Measurements from ENCODE around the gene ALX4. TPM values are rescaled to one million over a fixed set of nuclear protein-coding genes. Genes with fewer than 3 reads are reported as not detected.

The ALX4 gene
- total and polyA plus RNA-seq, 5 donors from 2014 or later, result not detected

DNA sequence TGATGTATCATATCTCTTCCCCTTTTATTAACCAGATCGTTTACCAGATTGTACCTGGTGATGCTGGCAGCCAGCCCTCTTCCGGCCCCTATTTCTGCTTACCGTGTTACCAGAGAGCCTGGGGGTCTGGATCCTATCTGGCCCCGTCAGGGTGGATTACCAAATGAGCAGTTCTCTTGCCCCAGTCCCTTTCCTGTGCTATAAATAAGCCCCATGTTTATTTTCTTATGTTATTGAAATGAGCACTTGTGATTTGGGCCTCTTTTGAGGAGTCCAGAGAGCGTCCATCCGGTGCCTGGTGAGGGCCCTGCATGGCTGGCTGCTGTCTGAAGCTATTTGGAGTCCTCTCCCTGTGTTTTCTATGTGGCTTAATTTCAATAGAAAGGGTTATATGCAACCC lies 59.5 kb downstream of the ALX4 start:
- Histone ChIP-seq H3K4me3 (ENCODE audit: low read depth, low read length) (no peak overlapping the region), H3K27ac (ENCODE audit: insufficient read depth, low read length, poor library complexity, severe bottlenecking) (no peak overlapping the region), H3K4me1 (ENCODE audit: control insufficient read depth, insufficient read depth, low read length, poor library complexity, severe bottlenecking) (no peaks in the 10 kb centered on the region), H3K27me3 (ENCODE audit: control insufficient read depth, insufficient read depth, low read length) (no peaks in the 10 kb centered on the region), H3K36me3 (ENCODE audit: control insufficient read depth, insufficient read depth, low read length) (no peaks in the 10 kb centered on the region), H3K9me3 (ENCODE audit: control insufficient read depth in 2 of 2, low read length in 2 of 2) (peaks cover 16 to 17% of the 10 kb centered on the region in 2 experiments)
- H3K4me1 Mint-ChIP-seq, result peaks cover 0 to 1% (median under 1%) of the 10 kb centered on the region in 4 donors
- no peak overlapping the region for H3K27ac Mint-ChIP-seq
- no peak for ATAC-seq (ENCODE audit: low read depth in 2 of 2)
- peaks cover 6 to 20% (median 10%) of the 10 kb centered on the region in 7 donors for H3K9me3 Mint-ChIP-seq
- peaks cover 52% of the 10 kb centered on the region for H3K36me3 Mint-ChIP-seq
- H3K4me3 Mint-ChIP-seq, result no peak overlapping the region
- DNase-seq, result no peak
- no peaks in the 10 kb centered on the region for H3K27me3 Mint-ChIP-seq

DNA sequence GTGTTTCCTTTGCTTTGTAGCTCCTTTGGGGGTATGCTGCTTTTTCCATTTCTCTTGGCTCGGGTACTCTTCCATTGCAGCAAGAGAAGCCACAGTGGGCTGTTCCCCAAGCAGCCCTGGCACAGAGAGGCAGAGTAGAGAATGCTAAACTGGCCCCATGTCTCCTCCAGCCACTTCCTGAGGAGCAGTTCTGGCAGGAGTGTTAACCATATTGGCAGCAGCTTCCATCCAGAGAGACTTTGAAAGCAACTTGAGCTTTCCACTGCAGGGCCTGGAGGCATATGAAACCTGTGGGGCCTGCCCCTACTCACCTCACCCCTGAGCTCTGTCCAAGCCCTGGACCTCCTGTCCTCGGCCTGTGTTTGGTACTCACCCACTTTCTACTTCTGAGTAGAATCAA lies 61.8 kb downstream of the ALX4 start:
- ATAC-seq (ENCODE audit: low read depth in 2 of 2), result no peak
- Histone ChIP-seq H3K9me3 (ENCODE audit: control insufficient read depth in 2 of 2, low read length in 2 of 2) (peaks cover 13 to 15% of the 10 kb centered on the region in 2 experiments), H3K27ac (ENCODE audit: insufficient read depth, low read length, poor library complexity, severe bottlenecking) (no peak overlapping the region), H3K4me1 (ENCODE audit: control insufficient read depth, insufficient read depth, low read length, poor library complexity, severe bottlenecking) (no peaks in the 10 kb centered on the region), H3K4me3 (ENCODE audit: low read depth, low read length) (no peak overlapping the region), H3K27me3 (ENCODE audit: control insufficient read depth, insufficient read depth, low read length) (no peaks in the 10 kb centered on the region), H3K36me3 (ENCODE audit: control insufficient read depth, insufficient read depth, low read length) (peaks cover 15% of the 10 kb centered on the region)
- no peak overlapping the region for H3K4me3 Mint-ChIP-seq
- DNase-seq, result no peak
- no peak overlapping the region for H3K27ac Mint-ChIP-seq
- peaks cover 6 to 19% (median 10%) of the 10 kb centered on the region in 7 donors for H3K9me3 Mint-ChIP-seq
- H3K36me3 Mint-ChIP-seq, result peaks cover 71% of the 10 kb centered on the region
- H3K4me1 Mint-ChIP-seq, result no peaks in the 10 kb centered on the region
- H3K27me3 Mint-ChIP-seq, result no peaks in the 10 kb centered on the region

DNA sequence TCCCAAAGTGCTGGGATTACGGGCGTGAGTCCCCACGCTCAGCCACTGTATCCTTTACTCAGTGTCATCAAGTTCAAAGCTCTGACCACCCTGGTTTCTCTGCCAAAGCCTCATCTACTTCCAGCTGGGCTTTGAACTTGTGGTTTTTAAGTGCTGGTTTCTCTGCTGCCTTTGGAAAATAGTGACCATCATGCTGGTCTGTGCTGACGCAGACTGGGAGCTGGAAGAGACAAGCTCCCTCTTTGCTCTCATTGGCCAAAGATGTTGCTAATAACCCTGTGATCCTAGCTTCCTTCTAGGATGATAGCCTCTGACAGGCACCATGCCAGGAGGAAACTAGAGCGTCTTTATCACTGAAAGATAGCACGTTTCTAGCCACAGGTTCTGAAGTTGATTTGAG lies 62.4 kb downstream of the ALX4 start:
- DNase-seq (no peak), ATAC-seq (ENCODE audit: low read depth in 2 of 2) (no peak)
- no peaks in the 10 kb centered on the region for H3K27me3 ChIP-seq (ENCODE audit: control insufficient read depth, insufficient read depth, low read length)
- H3K9me3 Mint-ChIP-seq, result peaks cover 2 to 13% (median 7%) of the 10 kb centered on the region in 7 donors
- no peak overlapping the region for H3K4me3 ChIP-seq (ENCODE audit: low read depth, low read length)
- H3K27ac Mint-ChIP-seq, result peak overlapping the region in 1 of 3 donors; percentile 5
- H3K9me3 ChIP-seq (ENCODE audit: control insufficient read depth in 2 of 2, low read length in 2 of 2), result peaks cover 7 to 9% of the 10 kb centered on the region in 2 experiments
- peaks cover 69% of the 10 kb centered on the region for H3K36me3 Mint-ChIP-seq
- no peak overlapping the region for H3K27ac ChIP-seq (ENCODE audit: insufficient read depth, low read length, poor library complexity, severe bottlenecking)
- H3K27me3 Mint-ChIP-seq, result no peaks in the 10 kb centered on the region
- H3K4me1 ChIP-seq (ENCODE audit: control insufficient read depth, insufficient read depth, low read length, poor library complexity, severe bottlenecking), result no peaks in the 10 kb centered on the region
- H3K36me3 ChIP-seq (ENCODE audit: control insufficient read depth, insufficient read depth, low read length), result peaks cover 17% of the 10 kb centered on the region
- no peak overlapping the region for H3K4me3 Mint-ChIP-seq
- no peaks in the 10 kb centered on the region for H3K4me1 Mint-ChIP-seq

DNA sequence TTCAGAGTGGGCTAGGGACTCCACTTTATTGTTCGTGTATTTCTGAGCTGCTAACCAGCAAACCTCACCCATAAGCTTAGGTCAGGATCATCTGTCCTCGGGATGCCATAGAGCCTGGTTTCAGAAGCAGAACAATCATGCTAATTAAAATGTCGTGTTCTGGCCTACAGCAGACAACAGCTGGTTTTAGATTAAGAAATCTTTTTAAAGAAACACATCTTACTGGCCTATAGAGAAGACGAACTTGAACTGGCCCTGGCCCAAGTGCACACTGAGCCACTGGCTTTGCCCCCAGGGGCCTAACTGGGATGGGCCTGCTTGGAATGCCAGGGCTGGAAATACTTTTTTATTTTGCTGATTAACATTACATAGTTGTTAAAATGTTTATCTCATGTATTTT lies 63.2 kb downstream of the ALX4 start:
- peaks cover 0 to 5% (median 3%) of the 10 kb centered on the region in 7 donors for H3K9me3 Mint-ChIP-seq
- DNase-seq, result no peak
- H3K27me3 Mint-ChIP-seq, result no peaks in the 10 kb centered on the region
- H3K4me3 Mint-ChIP-seq, result no peak overlapping the region
- peaks cover 63% of the 10 kb centered on the region for H3K36me3 Mint-ChIP-seq
- Histone ChIP-seq H3K9me3 (ENCODE audit: control insufficient read depth in 2 of 2, low read length in 2 of 2) (peaks cover 0 to 1% of the 10 kb centered on the region in 2 experiments), H3K27me3 (ENCODE audit: control insufficient read depth, insufficient read depth, low read length) (no peaks in the 10 kb centered on the region), H3K36me3 (ENCODE audit: control insufficient read depth, insufficient read depth, low read length) (peaks cover 17% of the 10 kb centered on the region), H3K4me3 (ENCODE audit: low read depth, low read length) (no peak overlapping the region), H3K4me1 (ENCODE audit: control insufficient read depth, insufficient read depth, low read length, poor library complexity, severe bottlenecking) (no peaks in the 10 kb centered on the region), H3K27ac (ENCODE audit: insufficient read depth, low read length, poor library complexity, severe bottlenecking) (no peak overlapping the region)
- no peak for ATAC-seq (ENCODE audit: low read depth in 2 of 2)
- H3K4me1 Mint-ChIP-seq, result no peaks in the 10 kb centered on the region
- no peak overlapping the region for H3K27ac Mint-ChIP-seq

DNA sequence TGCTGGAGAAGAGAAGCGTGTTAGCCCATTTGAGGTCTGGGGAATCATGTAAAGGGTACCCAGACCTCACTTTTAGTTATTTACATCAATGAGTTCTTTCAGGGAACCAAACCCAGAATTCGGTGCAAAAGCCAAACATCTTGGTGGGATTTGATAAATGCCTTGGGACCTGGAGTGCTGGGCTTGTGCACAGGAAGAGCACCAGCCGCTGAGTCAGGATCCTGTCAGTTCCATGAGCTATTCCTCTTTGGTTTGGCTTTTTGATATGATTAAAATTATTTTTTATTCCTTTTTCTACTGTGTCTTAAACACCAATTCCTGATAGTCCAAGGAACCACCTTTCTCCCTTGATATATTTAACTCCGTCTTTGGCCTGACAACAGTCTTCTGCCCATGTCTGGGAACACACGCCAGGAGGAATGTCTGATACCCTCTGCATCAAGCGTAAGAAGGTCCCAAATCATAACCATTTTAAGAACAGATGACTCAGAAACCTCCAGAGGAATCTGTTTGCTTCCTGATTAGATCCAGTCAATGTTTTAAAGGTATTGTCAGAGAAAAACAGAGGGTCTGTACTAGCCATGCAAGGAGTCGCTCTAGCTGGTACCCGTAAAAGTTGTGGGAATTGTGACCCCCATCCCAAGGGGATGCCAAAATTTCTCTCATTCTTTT lies 65.2 kb downstream of the ALX4 start:
- no peak for ATAC-seq (ENCODE audit: low read depth in 2 of 2)
- Mint-ChIP-seq H3K27me3 (no peaks in the 10 kb centered on the region), H3K9me3 (peaks cover 0 to 2% (median 0%) of the 10 kb centered on the region in 7 donors), H3K4me3 (no peak overlapping the region), H3K27ac (no peak overlapping the region), H3K36me3 (peaks cover 53% of the 10 kb centered on the region), H3K4me1 (no peaks in the 10 kb centered on the region)
- DNase-seq, result no peak
- Histone ChIP-seq H3K4me1 (ENCODE audit: control insufficient read depth, insufficient read depth, low read length, poor library complexity, severe bottlenecking) (no peaks in the 10 kb centered on the region), H3K27me3 (ENCODE audit: control insufficient read depth, insufficient read depth, low read length) (no peaks in the 10 kb centered on the region), H3K36me3 (ENCODE audit: control insufficient read depth, insufficient read depth, low read length) (peaks cover 21% of the 10 kb centered on the region), H3K27ac (ENCODE audit: insufficient read depth, low read length, poor library complexity, severe bottlenecking) (no peak overlapping the region), H3K4me3 (ENCODE audit: low read depth, low read length) (no peak overlapping the region), H3K9me3 (ENCODE audit: control insufficient read depth in 2 of 2, low read length in 2 of 2) (no peaks in the 10 kb centered on the region)

DNA sequence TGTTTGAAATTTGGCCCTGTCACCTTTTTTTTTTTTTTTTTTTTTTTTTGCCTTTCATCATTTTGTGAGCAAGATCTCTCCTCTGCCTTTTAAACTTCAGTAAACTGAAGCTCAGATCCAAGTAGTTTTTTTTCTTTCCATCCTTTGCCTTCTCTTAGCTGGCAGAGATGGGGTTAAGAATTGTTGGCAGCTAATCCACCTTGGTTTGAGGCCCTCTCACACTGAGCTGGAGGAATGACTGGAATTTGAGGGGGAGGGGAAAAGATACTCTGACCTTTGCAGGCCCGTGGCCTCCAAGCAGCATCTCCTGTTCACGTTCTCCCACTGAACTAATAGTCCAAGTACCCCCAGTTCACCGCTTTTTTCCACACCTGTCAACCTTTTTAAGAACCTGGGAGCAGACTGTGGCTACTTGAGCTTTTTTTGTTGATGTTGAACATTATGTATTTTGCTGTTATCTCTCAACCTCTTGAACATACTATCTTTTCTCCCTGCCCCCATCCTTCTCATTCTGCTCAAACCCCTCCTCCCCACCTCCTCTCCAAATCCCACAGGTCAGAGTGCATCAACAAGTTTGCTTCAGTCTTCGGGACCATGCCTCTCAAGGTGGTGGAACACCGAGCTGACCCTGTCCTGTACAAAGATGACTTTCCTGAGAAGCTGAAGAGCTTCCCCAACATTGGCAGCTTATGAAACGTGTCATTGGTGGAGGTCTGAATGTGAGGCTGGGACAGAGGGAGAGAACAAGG lies 66.2 kb downstream of the ALX4 start:
- H3K9me3 ChIP-seq (ENCODE audit: control insufficient read depth in 2 of 2, low read length in 2 of 2), result no peaks in the 10 kb centered on the region
- no peaks in the 10 kb centered on the region for H3K27me3 ChIP-seq (ENCODE audit: control insufficient read depth, insufficient read depth, low read length)
- no peak overlapping the region for H3K4me3 ChIP-seq (ENCODE audit: low read depth, low read length)
- H3K4me1 Mint-ChIP-seq, result no peaks in the 10 kb centered on the region
- no peaks in the 10 kb centered on the region for H3K9me3 Mint-ChIP-seq
- H3K4me1 ChIP-seq (ENCODE audit: control insufficient read depth, insufficient read depth, low read length, poor library complexity, severe bottlenecking), result no peaks in the 10 kb centered on the region
- no peaks in the 10 kb centered on the region for H3K27me3 Mint-ChIP-seq
- H3K27ac Mint-ChIP-seq, result peak overlapping the region in 2 of 3 donors; percentile 46 to 70
- H3K27ac ChIP-seq (ENCODE audit: insufficient read depth, low read length, poor library complexity, severe bottlenecking), result no peak overlapping the region
- ATAC-seq (ENCODE audit: low read depth in 2 of 2) (no peak), DNase-seq (no peak)
- no peak overlapping the region for H3K4me3 Mint-ChIP-seq
- H3K36me3 Mint-ChIP-seq, result peaks cover 49% of the 10 kb centered on the region
- H3K36me3 ChIP-seq (ENCODE audit: control insufficient read depth, insufficient read depth, low read length), result peaks cover 21% of the 10 kb centered on the region

DNA sequence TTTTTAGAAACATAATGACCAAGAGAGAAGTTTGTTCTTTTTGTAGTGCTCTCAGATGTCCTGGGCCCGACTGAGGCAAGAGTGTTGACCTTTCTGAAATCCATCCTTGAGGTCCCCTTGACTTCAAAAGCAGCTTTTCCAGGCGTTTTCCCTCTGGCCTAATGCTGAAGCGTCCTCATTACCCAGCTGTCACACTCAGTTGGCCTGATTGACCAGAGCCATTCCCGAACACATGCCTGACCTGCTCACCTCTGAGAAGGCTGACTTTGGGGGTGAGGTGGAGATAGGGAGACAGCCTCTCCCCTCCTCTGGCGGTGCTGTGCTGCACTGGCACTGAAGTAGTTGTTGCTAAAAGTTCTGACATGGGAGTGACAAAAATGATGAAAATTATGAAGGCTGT lies 66.9 kb downstream of the ALX4 start:
- no peak overlapping the region for H3K27ac Mint-ChIP-seq
- H3K9me3 Mint-ChIP-seq, result no peaks in the 10 kb centered on the region
- DNase-seq, result no peak
- no peaks in the 10 kb centered on the region for H3K27me3 Mint-ChIP-seq
- ATAC-seq (ENCODE audit: low read depth in 2 of 2), result no peak
- H3K4me3 Mint-ChIP-seq, result no peak overlapping the region
- H3K4me1 Mint-ChIP-seq, result no peaks in the 10 kb centered on the region
- peaks cover 49% of the 10 kb centered on the region for H3K36me3 Mint-ChIP-seq
- Histone ChIP-seq H3K36me3 (ENCODE audit: control insufficient read depth, insufficient read depth, low read length) (peaks cover 21% of the 10 kb centered on the region), H3K9me3 (ENCODE audit: control insufficient read depth in 2 of 2, low read length in 2 of 2) (no peaks in the 10 kb centered on the region), H3K4me1 (ENCODE audit: control insufficient read depth, insufficient read depth, low read length, poor library complexity, severe bottlenecking) (no peaks in the 10 kb centered on the region), H3K4me3 (ENCODE audit: low read depth, low read length) (no peak overlapping the region), H3K27ac (ENCODE audit: insufficient read depth, low read length, poor library complexity, severe bottlenecking) (no peak overlapping the region), H3K27me3 (ENCODE audit: control insufficient read depth, insufficient read depth, low read length) (no peaks in the 10 kb centered on the region)

DNA sequence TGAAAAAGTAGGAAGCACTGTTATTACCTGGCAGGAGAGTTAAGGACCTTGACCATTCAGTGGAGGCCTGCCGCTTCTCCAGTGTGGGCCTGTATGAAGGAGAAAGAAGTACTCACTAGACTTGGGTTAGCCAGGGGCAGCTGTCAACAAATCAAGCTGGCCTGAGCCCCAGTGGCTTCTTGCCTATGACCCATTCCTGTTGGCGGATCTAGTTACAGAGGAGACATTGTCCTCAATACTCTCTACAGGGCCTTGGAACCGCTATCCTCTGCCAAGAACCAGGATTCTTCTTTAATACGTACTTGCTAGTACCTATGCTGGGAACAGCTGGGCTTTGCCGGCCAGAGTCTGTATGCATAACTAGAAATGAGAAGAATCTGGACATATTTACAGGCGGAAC lies 68.1 kb downstream of the ALX4 start:
- no peaks in the 10 kb centered on the region for H3K4me1 ChIP-seq (ENCODE audit: control insufficient read depth, insufficient read depth, low read length, poor library complexity, severe bottlenecking)
- H3K27me3 Mint-ChIP-seq, result no peaks in the 10 kb centered on the region
- DNase-seq, result no peak
- H3K4me1 Mint-ChIP-seq, result no peaks in the 10 kb centered on the region
- H3K36me3 ChIP-seq (ENCODE audit: control insufficient read depth, insufficient read depth, low read length), result peaks cover 23% of the 10 kb centered on the region
- no peak overlapping the region for H3K4me3 ChIP-seq (ENCODE audit: low read depth, low read length)
- no peaks in the 10 kb centered on the region for H3K9me3 Mint-ChIP-seq
- no peak overlapping the region for H3K4me3 Mint-ChIP-seq
- no peak overlapping the region for H3K27ac Mint-ChIP-seq
- no peak for ATAC-seq (ENCODE audit: low read depth in 2 of 2)
- no peaks in the 10 kb centered on the region for H3K9me3 ChIP-seq (ENCODE audit: control insufficient read depth in 2 of 2, low read length in 2 of 2)
- H3K36me3 Mint-ChIP-seq, result peaks cover 53% of the 10 kb centered on the region
- H3K27ac ChIP-seq (ENCODE audit: insufficient read depth, low read length, poor library complexity, severe bottlenecking), result no peak overlapping the region
- no peaks in the 10 kb centered on the region for H3K27me3 ChIP-seq (ENCODE audit: control insufficient read depth, insufficient read depth, low read length)

Data from CD4-positive, CD25-positive, alpha-beta regulatory T cell (primary cell).